ENCODE measurements around the gene DIP2C. TPM values are rescaled to one million over a fixed set of nuclear protein-coding genes. Genes with fewer than 3 reads are reported as not detected.

Gene DIP2C
- total RNA-seq, 1 donor from 2014 or later, result 11.4 TPM

DNA sequence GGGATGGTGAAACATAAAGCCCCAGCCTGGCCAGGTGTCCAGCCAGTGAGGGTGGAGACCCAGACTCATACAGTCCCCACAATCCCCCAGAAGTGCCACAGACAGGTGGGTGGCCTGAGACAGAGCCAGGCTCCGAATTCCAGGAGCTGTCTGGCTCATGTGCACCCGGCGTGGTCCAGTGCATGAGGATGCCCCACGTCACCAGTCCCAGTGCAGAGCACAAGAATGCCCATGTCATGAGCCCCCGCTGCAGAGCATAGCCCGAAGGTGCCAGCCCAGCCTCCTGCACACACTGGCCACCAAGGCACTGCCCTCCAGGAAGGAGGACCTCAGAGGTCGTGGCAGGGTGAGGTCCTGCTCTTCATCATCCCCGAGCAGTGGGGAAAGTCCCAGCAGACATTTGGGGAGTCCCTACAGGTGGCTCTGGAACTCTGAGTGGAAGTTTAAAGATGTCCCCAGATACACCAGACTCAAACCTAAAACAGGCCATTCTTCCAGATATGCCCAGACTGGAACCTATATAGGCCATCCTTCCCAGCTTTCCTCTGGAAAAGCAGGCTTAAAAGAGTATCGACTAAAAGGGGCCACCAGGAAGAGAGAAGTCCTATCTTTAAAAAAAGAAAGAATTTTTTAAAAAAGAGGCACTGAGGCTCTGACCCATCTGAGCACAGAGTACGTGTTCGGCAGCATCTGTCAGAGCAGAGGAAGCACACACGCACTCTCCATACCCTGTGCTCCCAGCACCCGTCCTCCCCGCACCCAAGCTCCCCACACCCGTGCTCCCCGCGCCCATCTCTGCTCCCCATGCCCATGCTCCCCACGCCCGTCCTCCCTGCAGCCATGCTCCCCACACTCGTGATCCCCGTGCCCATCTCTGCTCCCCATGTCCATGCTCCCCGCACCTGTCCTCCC, 11.5 kb downstream of the DIP2C start:
- no peak for DNase-seq (ENCODE audit: low read depth)
- TF ChIP-seq, protein P1, sequence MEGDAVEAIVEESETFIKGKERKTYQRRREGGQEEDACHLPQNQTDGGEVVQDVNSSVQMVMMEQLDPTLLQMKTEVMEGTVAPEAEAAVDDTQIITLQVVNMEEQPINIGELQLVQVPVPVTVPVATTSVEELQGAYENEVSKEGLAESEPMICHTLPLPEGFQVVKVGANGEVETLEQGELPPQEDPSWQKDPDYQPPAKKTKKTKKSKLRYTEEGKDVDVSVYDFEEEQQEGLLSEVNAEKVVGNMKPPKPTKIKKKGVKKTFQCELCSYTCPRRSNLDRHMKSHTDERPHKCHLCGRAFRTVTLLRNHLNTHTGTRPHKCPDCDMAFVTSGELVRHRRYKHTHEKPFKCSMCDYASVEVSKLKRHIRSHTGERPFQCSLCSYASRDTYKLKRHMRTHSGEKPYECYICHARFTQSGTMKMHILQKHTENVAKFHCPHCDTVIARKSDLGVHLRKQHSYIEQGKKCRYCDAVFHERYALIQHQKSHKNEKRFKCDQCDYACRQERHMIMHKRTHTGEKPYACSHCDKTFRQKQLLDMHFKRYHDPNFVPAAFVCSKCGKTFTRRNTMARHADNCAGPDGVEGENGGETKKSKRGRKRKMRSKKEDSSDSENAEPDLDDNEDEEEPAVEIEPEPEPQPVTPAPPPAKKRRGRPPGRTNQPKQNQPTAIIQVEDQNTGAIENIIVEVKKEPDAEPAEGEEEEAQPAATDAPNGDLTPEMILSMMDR (conservative IDR thresholded peaks at IDR 0.05; ENCODE audit: low read depth, low read length), result no peak
- H3K4me3 ChIP-seq (ENCODE audit: low read depth, low read length), result no peak overlapping the region

DNA sequence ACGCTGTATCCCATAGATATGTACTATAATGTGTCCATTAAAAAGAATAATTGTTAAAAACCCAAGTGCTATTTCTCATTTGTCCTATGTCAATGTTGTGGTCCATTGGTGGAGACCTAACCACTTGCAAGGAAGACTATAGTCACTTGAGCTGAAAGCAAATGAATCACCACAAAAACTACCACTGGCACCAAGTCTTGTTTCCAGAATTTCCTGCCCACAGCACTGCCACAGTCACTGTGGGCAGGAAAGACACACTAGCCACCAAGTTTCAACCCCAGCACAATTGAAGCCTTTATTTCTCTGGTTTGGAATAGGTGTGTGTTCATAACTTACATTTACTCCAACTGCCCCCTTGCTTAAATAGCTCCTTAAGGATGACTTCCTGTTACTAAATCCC, 12.4 kb downstream of the DIP2C start:
- TF ChIP-seq, protein P1 (conservative IDR thresholded peaks at IDR 0.05; ENCODE audit: low read depth, low read length), result no peak
- no peak for DNase-seq (ENCODE audit: low read depth)
- no peak overlapping the region for H3K4me3 ChIP-seq (ENCODE audit: low read depth, low read length)

DNA sequence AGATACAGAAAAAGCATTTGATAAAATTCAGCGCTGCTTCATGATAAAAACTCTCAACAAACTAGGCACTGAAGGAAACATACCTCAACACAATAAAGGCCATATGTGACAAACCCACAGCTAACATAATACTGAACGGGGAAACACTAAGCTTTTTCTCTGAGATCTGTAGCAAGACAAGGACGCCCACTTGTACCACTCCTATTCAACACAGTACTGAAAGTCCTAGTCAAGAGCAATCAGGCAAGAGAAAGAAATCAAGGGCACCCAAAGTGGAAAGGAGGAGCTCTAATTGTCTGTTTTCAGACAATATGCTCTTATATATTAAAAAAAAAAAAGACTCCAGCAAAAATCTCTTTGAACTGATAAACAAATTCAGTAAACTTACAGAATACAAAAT, 13.3 kb downstream of the DIP2C start:
- H3K4me3 ChIP-seq (ENCODE audit: low read depth, low read length), result no peak overlapping the region
- TF ChIP-seq, protein P1 (conservative IDR thresholded peaks at IDR 0.05; ENCODE audit: low read depth, low read length), result no peak
- DNase-seq (ENCODE audit: low read depth), result no peak

DNA sequence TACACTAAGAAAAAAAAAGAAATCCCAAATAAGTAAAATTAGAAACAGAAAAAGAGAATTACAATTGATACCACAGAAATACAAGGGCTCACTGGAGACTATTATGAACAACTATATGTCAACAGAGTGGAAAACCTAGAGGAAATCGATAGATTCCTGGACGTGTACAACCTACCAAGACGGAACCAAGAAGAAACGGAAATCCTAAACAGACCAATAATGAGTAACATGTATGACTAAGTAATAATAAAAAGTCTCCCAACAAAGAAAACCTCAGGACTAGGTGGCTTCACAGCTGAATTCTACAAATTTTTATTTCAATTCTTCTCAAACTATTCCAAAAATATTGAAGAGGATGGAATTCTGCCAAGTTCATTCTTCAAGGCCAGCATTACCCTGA, 13.9 kb downstream of the DIP2C start:
- H3K4me3 ChIP-seq (ENCODE audit: low read depth, low read length), result no peak overlapping the region
- no peak for DNase-seq (ENCODE audit: low read depth)
- TF ChIP-seq, protein P1 (conservative IDR thresholded peaks at IDR 0.05; ENCODE audit: low read depth, low read length), result no peak

DNA sequence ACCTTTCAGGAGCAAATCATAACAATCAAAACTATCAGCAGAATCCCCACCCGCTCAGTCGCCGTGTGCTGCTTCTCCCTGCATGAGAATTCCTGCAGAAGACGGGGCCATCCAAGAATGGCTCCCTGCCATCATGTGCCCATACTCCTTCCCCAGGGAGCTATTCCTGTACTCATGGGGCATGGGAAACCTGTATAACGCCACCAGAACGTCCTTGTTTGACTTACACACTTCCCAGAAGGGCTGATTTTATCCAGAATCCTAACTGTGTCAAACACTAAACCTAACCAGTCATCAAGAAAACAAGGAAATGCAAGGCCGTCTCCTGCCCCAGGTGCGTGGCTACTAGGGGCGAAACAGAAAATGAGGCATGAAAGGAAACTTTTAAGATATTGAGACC, 16.0 kb downstream of the DIP2C start:
- H3K4me3 ChIP-seq (ENCODE audit: low read depth, low read length), result no peak overlapping the region

DNA sequence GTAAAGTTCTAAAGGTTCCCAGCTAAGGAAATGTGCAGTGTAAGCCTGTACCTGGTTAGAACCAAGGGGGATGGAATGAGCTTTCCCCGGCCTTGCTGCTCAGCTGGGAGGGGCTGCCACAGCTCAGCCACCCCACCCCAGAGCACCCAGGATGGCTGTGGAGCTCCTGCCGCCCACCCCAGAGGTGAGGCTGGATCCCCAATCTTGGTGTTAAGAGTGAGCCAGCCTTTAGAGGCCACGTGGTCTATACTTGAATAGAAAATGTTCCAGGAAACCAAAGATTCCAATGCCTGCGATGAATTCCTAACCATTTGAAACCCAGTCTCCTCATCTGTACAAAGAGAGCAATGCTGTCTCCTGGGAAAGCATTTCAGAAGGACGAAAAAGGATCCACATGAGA, 16.5 kb downstream of the DIP2C start:
- TF ChIP-seq, protein P1 (conservative IDR thresholded peaks at IDR 0.05; ENCODE audit: low read depth, low read length), result no peak
- no peak overlapping the region for H3K4me3 ChIP-seq (ENCODE audit: low read depth, low read length)
- DNase-seq (ENCODE audit: low read depth), result no peak

More for the DNA sequence above, 16.0 kb downstream of the DIP2C start:
- TF ChIP-seq, protein P1 (conservative IDR thresholded peaks at IDR 0.05; ENCODE audit: low read depth, low read length), result no peak
- no peak for DNase-seq (ENCODE audit: low read depth)

DNA sequence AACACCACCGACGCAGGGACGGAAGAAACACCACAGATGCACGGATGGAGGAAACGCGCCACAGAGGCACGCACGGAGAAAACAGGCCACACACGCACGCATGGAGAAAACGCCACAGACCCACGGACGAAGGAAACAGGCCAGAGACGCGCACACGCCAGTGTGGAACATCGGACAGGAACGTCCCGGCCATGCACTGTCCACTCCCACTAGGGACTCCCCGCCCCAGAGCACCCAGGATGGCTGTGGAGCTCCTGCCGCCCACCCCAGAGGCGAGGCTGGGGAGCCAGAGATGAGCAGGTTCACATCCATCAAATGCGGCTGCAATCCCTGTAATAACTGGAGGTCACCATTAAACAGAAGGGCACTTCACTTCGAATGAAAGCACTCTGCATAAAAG, 17.3 kb downstream of the DIP2C start:
- H3K4me3 ChIP-seq (ENCODE audit: low read depth, low read length), result no peak overlapping the region
- no peak for DNase-seq (ENCODE audit: low read depth)
- TF ChIP-seq, protein P1 (conservative IDR thresholded peaks at IDR 0.05; ENCODE audit: low read depth, low read length), result no peak
